ENCODE measurements around the gene BPIFA1.

DNA sequence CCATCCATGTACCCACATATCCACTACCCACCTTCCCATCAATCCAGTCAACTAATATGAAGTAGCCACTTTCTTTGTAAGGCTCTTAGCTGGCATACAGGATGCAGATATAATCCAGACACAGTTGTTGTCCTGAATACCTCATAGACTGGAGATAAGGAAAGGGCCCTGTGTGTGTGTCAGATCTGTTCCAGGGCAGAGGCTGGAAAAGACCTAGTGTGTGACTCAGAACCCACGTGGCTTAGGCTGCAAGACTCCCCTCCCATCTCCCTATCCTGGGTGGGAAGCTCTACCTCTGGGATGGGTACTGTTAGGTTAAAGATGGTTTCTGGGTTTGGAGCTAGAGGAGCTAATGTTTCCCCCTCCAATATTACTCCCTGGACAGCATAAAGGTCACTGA lies 3.6 kb downstream of the BPIFA1 start:
- no peak for TF ChIP-seq EP300 (IDR thresholded peaks at IDR 0.05)
- TF ChIP-seq, protein P1, sequence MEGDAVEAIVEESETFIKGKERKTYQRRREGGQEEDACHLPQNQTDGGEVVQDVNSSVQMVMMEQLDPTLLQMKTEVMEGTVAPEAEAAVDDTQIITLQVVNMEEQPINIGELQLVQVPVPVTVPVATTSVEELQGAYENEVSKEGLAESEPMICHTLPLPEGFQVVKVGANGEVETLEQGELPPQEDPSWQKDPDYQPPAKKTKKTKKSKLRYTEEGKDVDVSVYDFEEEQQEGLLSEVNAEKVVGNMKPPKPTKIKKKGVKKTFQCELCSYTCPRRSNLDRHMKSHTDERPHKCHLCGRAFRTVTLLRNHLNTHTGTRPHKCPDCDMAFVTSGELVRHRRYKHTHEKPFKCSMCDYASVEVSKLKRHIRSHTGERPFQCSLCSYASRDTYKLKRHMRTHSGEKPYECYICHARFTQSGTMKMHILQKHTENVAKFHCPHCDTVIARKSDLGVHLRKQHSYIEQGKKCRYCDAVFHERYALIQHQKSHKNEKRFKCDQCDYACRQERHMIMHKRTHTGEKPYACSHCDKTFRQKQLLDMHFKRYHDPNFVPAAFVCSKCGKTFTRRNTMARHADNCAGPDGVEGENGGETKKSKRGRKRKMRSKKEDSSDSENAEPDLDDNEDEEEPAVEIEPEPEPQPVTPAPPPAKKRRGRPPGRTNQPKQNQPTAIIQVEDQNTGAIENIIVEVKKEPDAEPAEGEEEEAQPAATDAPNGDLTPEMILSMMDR (IDR thresholded peaks at IDR 0.05), result no peak
